H9 (cell line): ENCODE measurements around the gene ATE1. TPM values are rescaled to one million over a fixed set of nuclear protein-coding genes. Genes with fewer than 3 reads are reported as not detected.

Experiments used
- DNase-seq: peaks from one replicate; pipeline ENCODE4 v3.0.0-alpha.2; 2017
- H2AFZ ChIP-seq: one replicate; pipeline ENCODE4 v1.6.1; 2013; ENCODE audit warnings: mild to moderate bottlenecking, low read length, control low read depth, moderate library complexity
- H2AK5ac ChIP-seq: 2 replicates; pipeline ENCODE4 v1.6.1; 2013; ENCODE audit warnings: low read length, control low read depth, mixed read lengths; ENCODE audit not compliant: insufficient read length
- H2BK120ac ChIP-seq: one replicate; pipeline ENCODE4 v1.6.1; 2013; ENCODE audit warnings: low read depth, mild to moderate bottlenecking, low read length, control low read depth, inconsistent platforms; ENCODE audit not compliant: poor library complexity, severe bottlenecking
- H2BK12ac ChIP-seq: 2 replicates; pipeline ENCODE4 v1.6.1; 2013; ENCODE audit warnings: low read length, control low read depth, mixed read lengths, low read depth; ENCODE audit not compliant: insufficient read length
- H2BK15ac ChIP-seq: 2 replicates; pipeline ENCODE4 v1.6.1; 2013; ENCODE audit warnings: low read depth, low read length, control low read depth
- H2BK20ac ChIP-seq: one replicate; pipeline ENCODE4 v1.6.1; 2013; ENCODE audit warnings: low read depth, mild to moderate bottlenecking, low read length, control low read depth, inconsistent platforms; ENCODE audit not compliant: poor library complexity, severe bottlenecking
- H2BK5ac ChIP-seq: 2 replicates; pipeline ENCODE4 v1.6.1; 2013; ENCODE audit warnings: low read length, control low read depth, mixed read lengths; ENCODE audit not compliant: insufficient read length
- H3K14ac ChIP-seq: 2 replicates; pipeline ENCODE4 v1.6.1; 2013; ENCODE audit warnings: low read length, control low read depth; ENCODE audit not compliant: insufficient read depth
- H3K18ac ChIP-seq: 2 replicates; pipeline ENCODE4 v1.6.1; 2013; ENCODE audit warnings: low read depth, mild to moderate bottlenecking, mixed read lengths, low read length, control low read depth; ENCODE audit not compliant: insufficient read length
- H3K23ac ChIP-seq: 2 replicates; pipeline ENCODE4 v1.6.1; 2013; ENCODE audit warnings: low read length, control low read depth, mixed read lengths, low read depth; ENCODE audit not compliant: insufficient read length
- H3K23me2 ChIP-seq: 2 replicates; pipeline ENCODE4 v1.6.1; 2013; ENCODE audit warnings: low read depth, mild to moderate bottlenecking, mixed read lengths, low read length, control low read depth; ENCODE audit not compliant: insufficient read length, poor library complexity, severe bottlenecking
- H3K27ac ChIP-seq: 2 replicates; pipeline ENCODE4 v1.5.1; 2013; ENCODE audit warnings: low read length, control low read depth, mixed read lengths, low read depth; ENCODE audit not compliant: insufficient read length
- H3K27me3 ChIP-seq: 2 replicates; pipeline ENCODE4 v1.6.1; 2013; ENCODE audit warnings: low read length, control low read depth, inconsistent platforms; ENCODE audit not compliant: insufficient read depth
- H3K4ac ChIP-seq: 2 replicates; pipeline ENCODE4 v1.6.1; 2013; ENCODE audit warnings: low read depth, mild to moderate bottlenecking, control low read depth, inconsistent platforms, low read length, moderate library complexity
- H3K4me1 ChIP-seq: 2 replicates; pipeline ENCODE4 v1.6.1; 2013; ENCODE audit warnings: low read length, control low read depth, inconsistent platforms; ENCODE audit not compliant: insufficient read depth
- H3K4me2 ChIP-seq: 2 replicates; pipeline ENCODE4 v1.6.1; 2013; ENCODE audit warnings: low read length, control low read depth, mixed read lengths; ENCODE audit not compliant: insufficient read length, insufficient read depth
- H3K56ac ChIP-seq: 2 replicates; pipeline ENCODE4 v1.6.1; 2013; ENCODE audit warnings: low read depth, mild to moderate bottlenecking, mixed read lengths, low read length, control low read depth; ENCODE audit not compliant: insufficient read length
- H3K79me1 ChIP-seq: 2 replicates; pipeline ENCODE4 v1.6.1; 2013; ENCODE audit warnings: low read depth, mild to moderate bottlenecking, moderate library complexity, low read length, control low read depth, inconsistent platforms; ENCODE audit not compliant: insufficient read depth, poor library complexity, severe bottlenecking
- H3K79me2 ChIP-seq: 2 replicates; pipeline ENCODE4 v1.6.1; 2013; ENCODE audit warnings: low read length, control low read depth, inconsistent platforms; ENCODE audit not compliant: insufficient read depth
- H3K9ac ChIP-seq: 2 replicates; pipeline ENCODE4 v1.6.1; 2013; ENCODE audit warnings: low read length, control low read depth, mixed read lengths; ENCODE audit not compliant: insufficient read length; ENCODE audit errors: extremely low read depth
- H3K9me3 ChIP-seq: one replicate; pipeline ENCODE4 v1.6.1; 2013; ENCODE audit warnings: low read depth, low read length, inconsistent platforms; ENCODE audit not compliant: control insufficient read depth
- H3T11ph ChIP-seq: one replicate; pipeline ENCODE4 v1.6.1; 2013; ENCODE audit warnings: mild to moderate bottlenecking, low read length, control low read depth, inconsistent platforms
- H4K20me1 ChIP-seq: one replicate; pipeline ENCODE4 v1.6.1; 2013; ENCODE audit not compliant: control insufficient read depth, insufficient read length, insufficient read depth
- H4K5ac ChIP-seq: 2 replicates; pipeline ENCODE4 v1.6.1; 2013; ENCODE audit warnings: low read depth, mild to moderate bottlenecking, mixed read lengths, low read length, control low read depth; ENCODE audit not compliant: insufficient read length
- H4K8ac ChIP-seq: replicated peaks from 2 replicates; pipeline ENCODE4 v1.6.1; 2013; ENCODE audit warnings: low read length, control low read depth, mixed read lengths, low read depth; ENCODE audit not compliant: insufficient read length
- H4K91ac ChIP-seq: 2 replicates; pipeline ENCODE4 v1.6.1; 2013; ENCODE audit warnings: low read depth, mild to moderate bottlenecking, moderate library complexity, mixed read lengths, low read length, control low read depth; ENCODE audit not compliant: insufficient read length
- H3K27ac Mint-ChIP-seq, 3 experiments: 2 replicates in 2 of 3; 3 replicates in 1 of 3; pipeline ENCODE4 v1.8.0; 2020 to 2021; ENCODE audit warnings: mixed read lengths in 3 of 3, mild to moderate bottlenecking in 1 of 3, moderate library complexity in 1 of 3
- H3K27me3 Mint-ChIP-seq: 2 replicates; pipeline ENCODE4 v1.8.0; 2021; ENCODE audit warnings: low read depth, mild to moderate bottlenecking, moderate library complexity, mixed read lengths
- H3K36me3 Mint-ChIP-seq, 3 experiments: 2 replicates in 2 of 3; 3 replicates in 1 of 3; pipeline ENCODE4 v1.8.0; 2020 to 2021; ENCODE audit warnings: low read depth in 3 of 3, mixed read lengths in 3 of 3; ENCODE audit not compliant: insufficient read depth in 1 of 3
- H3K4me1 Mint-ChIP-seq, 2 experiments: 2 replicates each; pipeline ENCODE4 v1.8.0; 2020; ENCODE audit warnings: mixed read lengths in 2 of 2
- H3K4me3 Mint-ChIP-seq, 2 experiments: 2 replicates in 1 of 2; 3 replicates in 1 of 2; pipeline ENCODE4 v1.8.0; 2020 to 2021; ENCODE audit warnings: mild to moderate bottlenecking in 2 of 2, mixed read lengths in 2 of 2, moderate library complexity in 1 of 2
- H3K9me3 Mint-ChIP-seq, 2 experiments: 2 replicates in 1 of 2; 3 replicates in 1 of 2; pipeline ENCODE4 v1.8.0; 2020; ENCODE audit warnings: mild to moderate bottlenecking in 2 of 2, mixed read lengths in 2 of 2, moderate library complexity in 1 of 2
- CTCF ChIP-seq: fragments of 200-600 bp; sonication (generic); conservative IDR thresholded peaks from 3 replicates; pipeline ENCODE4 v1.8.0; 2021; ENCODE audit warnings: antibody characterized with exemption, mild to moderate bottlenecking
- WGBS: extraction: QIAGEN DNeasy Blood & Tissue Kit; methylation state at CpG from one replicate; pipeline ENCODE4 v1.1.7; 2013; ENCODE audit warnings: missing lambda C conversion rate, low lambda C conversion rate, mixed read lengths; ENCODE audit not compliant: insufficient read length; ENCODE audit errors: extremely low coverage; 5-methylcytosine and 5-hydroxymethylcytosine counted together
- total RNA-seq: library from RNA; stranded (reverse); gene quantifications from 2 replicates; pipeline ENCODE4 v1.2.1, GENCODE V29; 2021

The ATE1 gene
- total RNA-seq, 1 experiment from 2014 or later, result 29.0 TPM

DNA sequence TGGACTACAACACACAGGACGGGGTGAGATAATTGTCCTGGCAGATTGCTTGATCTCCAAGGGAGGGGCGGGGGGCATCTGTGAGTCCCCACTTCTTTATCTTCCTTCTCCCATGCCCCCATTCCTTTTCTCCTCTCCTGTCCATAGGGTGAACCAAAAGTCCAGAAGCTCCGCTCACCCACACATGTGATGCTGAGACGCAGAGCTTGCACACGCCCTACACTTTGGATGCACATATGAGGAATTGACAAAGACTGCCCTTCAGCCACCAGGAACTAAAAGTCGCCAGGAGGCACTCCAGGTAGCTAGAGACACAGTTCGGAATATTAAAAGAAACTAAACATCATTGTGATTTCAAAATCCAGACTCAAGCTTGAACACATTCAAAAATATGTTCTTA is 216.9 kb downstream of the ATE1 start:
- no peak overlapping the region for H2BK15ac ChIP-seq
- H4K5ac ChIP-seq, result no peak overlapping the region
- no peak overlapping the region for H2BK120ac ChIP-seq
- H2AK5ac ChIP-seq, result no peak overlapping the region
- no peaks in the 10 kb centered on the region for H3K9me3 ChIP-seq
- no peaks in the 10 kb centered on the region for H3K23me2 ChIP-seq
- no peak overlapping the region for H3K14ac ChIP-seq
- Mint-ChIP-seq H3K4me1 (peaks cover 30 to 35% of the 10 kb centered on the region in 2 experiments), H3K27ac (no peak overlapping the region), H3K36me3 (peaks cover 4 to 5% (median 4%) of the 10 kb centered on the region in 3 experiments; a peak in 5 of 7 replicates), H3K9me3 (peaks cover 7 to 12% of the 10 kb centered on the region in 2 experiments; a peak in 3 of 5 replicates), H3K4me3 (no peak overlapping the region), H3K27me3 (peaks cover 2% of the 10 kb centered on the region)
- no peak overlapping the region for H3K27ac ChIP-seq
- no peak overlapping the region for H3T11ph ChIP-seq
- H3K18ac ChIP-seq, result no peak overlapping the region
- H3K4ac ChIP-seq, result no peak overlapping the region
- no peak overlapping the region for H3K9ac ChIP-seq
- no peaks in the 10 kb centered on the region for H4K20me1 ChIP-seq
- no peak overlapping the region for H2BK12ac ChIP-seq
- H3K23ac ChIP-seq, result no peak overlapping the region
- no peak for DNase-seq
- H2BK5ac ChIP-seq, result no peak overlapping the region
- H3K4me1 ChIP-seq, result peaks cover 4% of the 10 kb centered on the region; the same call in 1 of the 2 replicates
- no peak overlapping the region for H4K91ac ChIP-seq
- no peak overlapping the region for H3K4me2 ChIP-seq
- H3K79me2 ChIP-seq, result no peaks in the 10 kb centered on the region
- H3K56ac ChIP-seq, result no peak overlapping the region
- no peaks in the 10 kb centered on the region for H3K79me1 ChIP-seq
- no peak overlapping the region for H2AFZ ChIP-seq
- WGBS, result no CpG with 5 or more reads among the region's 7 CpGs
- no peak for TF ChIP-seq CTCF
- H4K8ac ChIP-seq, result no peak overlapping the region
- no peaks in the 10 kb centered on the region for H3K27me3 ChIP-seq
- no peak overlapping the region for H2BK20ac ChIP-seq
